Mesenchymal stem cell (in vitro differentiated cells and primary cell): ENCODE data around the gene OGA.

Experiments
- DNase-seq: peaks from one replicate; pipeline ENCODE4 v3.0.0-alpha.2; 2013
- H2AFZ ChIP-seq: one replicate; pipeline ENCODE4 v1.6.1; 2013; ENCODE audit warnings: low read depth, mild to moderate bottlenecking, control low read depth, inconsistent platforms, low read length, moderate library complexity
- H2AK5ac ChIP-seq: 2 replicates; pipeline ENCODE4 v1.6.1; 2013; ENCODE audit warnings: low read length, moderate library complexity, mild to moderate bottlenecking, inconsistent platforms; ENCODE audit not compliant: severe bottlenecking
- H2BK120ac ChIP-seq: one replicate; pipeline ENCODE4 v1.6.1; 2013; ENCODE audit warnings: low read depth, mild to moderate bottlenecking, inconsistent platforms, low read length, moderate library complexity
- H2BK12ac ChIP-seq, 2 experiments: one replicate each; pipeline ENCODE4 v1.6.1; 2013; ENCODE audit warnings: inconsistent platforms in 2 of 2, low read length in 2 of 2, mild to moderate bottlenecking in 2 of 2, moderate library complexity in 2 of 2, control low read depth in 1 of 2
- H2BK15ac ChIP-seq: one replicate; pipeline ENCODE4 v1.6.1; 2013; ENCODE audit warnings: mild to moderate bottlenecking, low read depth, inconsistent platforms; ENCODE audit not compliant: poor library complexity, severe bottlenecking
- H2BK5ac ChIP-seq: 2 replicates; pipeline ENCODE4 v1.6.1; 2013; ENCODE audit warnings: low read depth, mild to moderate bottlenecking, low read length, control low read depth, inconsistent platforms; ENCODE audit not compliant: poor library complexity, severe bottlenecking
- H3K14ac ChIP-seq, 2 experiments: one replicate each; pipeline ENCODE4 v1.6.1; 2013; ENCODE audit warnings: inconsistent platforms in 2 of 2, low read length in 2 of 2, control low read depth in 1 of 2, mild to moderate bottlenecking in 1 of 2, moderate library complexity in 1 of 2
- H3K18ac ChIP-seq, 2 experiments: one replicate each; pipeline ENCODE4 v1.6.1; 2013; ENCODE audit warnings: inconsistent platforms in 2 of 2, low read length in 2 of 2, control low read depth in 1 of 2, low read depth in 1 of 2, mild to moderate bottlenecking in 1 of 2
- H3K23ac ChIP-seq, 2 experiments: one replicate each; pipeline ENCODE4 v1.6.1; 2013; ENCODE audit warnings: inconsistent platforms in 2 of 2, low read length in 2 of 2, mild to moderate bottlenecking in 2 of 2, moderate library complexity in 2 of 2, control low read depth in 1 of 2
- H3K27ac ChIP-seq: 2 replicates; pipeline ENCODE4 v1.5.1; 2013; ENCODE audit warnings: mild to moderate bottlenecking, moderate library complexity, low read length, control low read depth, inconsistent platforms; ENCODE audit not compliant: poor library complexity, severe bottlenecking
- H3K27me3 ChIP-seq, 2 experiments: 2 replicates each; pipeline versions ENCODE4 v1.6.1 to v1.7.0; 2013; ENCODE audit warnings: low read length in 2 of 2, mild to moderate bottlenecking in 2 of 2, moderate library complexity in 2 of 2, control low read depth in 1 of 2, inconsistent platforms in 1 of 2; ENCODE audit not compliant: control insufficient read depth in 1 of 2, insufficient read depth in 1 of 2
- H3K36me3 ChIP-seq, 2 experiments: 2 replicates each; pipeline versions ENCODE4 v1.6.1 to v1.7.0; 2013; ENCODE audit warnings: low read length in 2 of 2, control low read depth in 1 of 2, inconsistent platforms in 1 of 2, low read depth in 1 of 2, mild to moderate bottlenecking in 1 of 2; ENCODE audit not compliant: insufficient read depth in 2 of 2, control insufficient read depth in 1 of 2
- H3K4ac ChIP-seq, 2 experiments: one replicate each; pipeline ENCODE4 v1.6.1; 2013; ENCODE audit warnings: inconsistent platforms in 2 of 2, low read length in 2 of 2, mild to moderate bottlenecking in 2 of 2, moderate library complexity in 2 of 2, control low read depth in 1 of 2, low read depth in 1 of 2
- H3K4me1 ChIP-seq: 2 replicates; pipeline ENCODE4 v1.6.1; 2013; ENCODE audit warnings: low read depth, low read length, control low read depth; ENCODE audit not compliant: control insufficient read depth, insufficient read depth
- H3K4me2 ChIP-seq: 2 replicates; pipeline ENCODE4 v1.6.1; 2013; ENCODE audit warnings: low read length, mild to moderate bottlenecking, inconsistent platforms; ENCODE audit not compliant: poor library complexity, severe bottlenecking
- H3K4me3 ChIP-seq, 2 experiments: 2 replicates each; pipeline versions ENCODE4 v1.5.1 to v1.7.0; 2013; ENCODE audit warnings: low read length in 2 of 2, mild to moderate bottlenecking in 2 of 2, control low read depth in 1 of 2, low read depth in 1 of 2; ENCODE audit not compliant: insufficient read depth in 1 of 2
- H3K79me1 ChIP-seq: replicated peaks from 2 replicates; pipeline ENCODE4 v1.6.1; 2013; ENCODE audit warnings: mild to moderate bottlenecking, control low read depth, low read length, inconsistent platforms; ENCODE audit not compliant: poor library complexity, severe bottlenecking
- H3K9ac ChIP-seq: 2 replicates; pipeline ENCODE4 v1.7.0; 2013; ENCODE audit warnings: mild to moderate bottlenecking, low read length, moderate library complexity
- H3K9me3 ChIP-seq: 2 replicates; pipeline ENCODE4 v1.7.0; 2013; ENCODE audit warnings: mild to moderate bottlenecking, low read length; ENCODE audit not compliant: control insufficient read depth
- H4K8ac ChIP-seq: one replicate; pipeline ENCODE4 v1.6.1; 2013; ENCODE audit warnings: inconsistent platforms, mild to moderate bottlenecking, low read length, moderate library complexity
- H4K91ac ChIP-seq: one replicate; pipeline ENCODE4 v1.6.1; 2013; ENCODE audit warnings: mild to moderate bottlenecking, low read length, inconsistent platforms
- WGBS: methylation state at CpG from one replicate; pipeline ENCODE4 v1.1.7; 2013; ENCODE audit warnings: mixed read lengths; 5-methylcytosine and 5-hydroxymethylcytosine counted together

OGA gene

DNA sequence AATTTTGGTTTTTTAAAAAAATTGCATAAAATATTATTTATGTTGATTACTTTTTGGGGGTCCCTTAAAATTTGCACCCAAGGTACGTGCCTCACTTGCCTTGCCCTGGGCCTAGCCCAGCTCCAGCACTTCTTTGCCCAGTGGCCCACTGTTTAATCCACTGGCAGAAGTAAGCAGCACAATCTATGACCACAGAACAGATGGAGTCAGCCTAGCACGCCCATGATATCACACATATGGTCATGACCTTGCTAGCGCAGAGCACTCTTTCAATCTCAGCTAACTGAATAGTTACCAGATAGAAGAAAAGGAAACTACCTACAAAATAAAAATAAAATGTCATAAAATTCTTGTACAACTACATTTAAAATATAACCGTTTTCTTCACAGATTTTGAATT, 5.6 kb downstream of the OGA start:
- H2BK12ac ChIP-seq: no peak overlapping the region
- no peak overlapping the region for H2AK5ac ChIP-seq
- no peak overlapping the region for H2BK120ac ChIP-seq
- WGBS: 100% methylated on average over 2 of the region's 4 CpGs
- H3K9me3 ChIP-seq: no peaks in the 10 kb centered on the region
- no peak for DNase-seq
- peaks cover 6% of the 10 kb centered on the region for H3K4me1 ChIP-seq
- H3K27me3 ChIP-seq: no peaks in the 10 kb centered on the region
- no peak overlapping the region for H2AFZ ChIP-seq
- H3K23ac ChIP-seq: no peak overlapping the region
- no peak overlapping the region for H3K4me3 ChIP-seq
- no peak overlapping the region for H3K14ac ChIP-seq
- peaks cover 22 to 55% of the 10 kb centered on the region in 2 experiments for H3K36me3 ChIP-seq
- no peak overlapping the region for H4K91ac ChIP-seq
- no peak overlapping the region for H2BK15ac ChIP-seq
- no peak overlapping the region for H2BK5ac ChIP-seq
- H3K27ac ChIP-seq: no peak overlapping the region
- H3K18ac ChIP-seq: no peak overlapping the region
- no peak overlapping the region for H3K4ac ChIP-seq
- peaks cover 2% of the 10 kb centered on the region for H3K79me1 ChIP-seq
- H4K8ac ChIP-seq: no peak overlapping the region
- H3K4me2 ChIP-seq: no peak overlapping the region
- no peak overlapping the region for H3K9ac ChIP-seq

DNA sequence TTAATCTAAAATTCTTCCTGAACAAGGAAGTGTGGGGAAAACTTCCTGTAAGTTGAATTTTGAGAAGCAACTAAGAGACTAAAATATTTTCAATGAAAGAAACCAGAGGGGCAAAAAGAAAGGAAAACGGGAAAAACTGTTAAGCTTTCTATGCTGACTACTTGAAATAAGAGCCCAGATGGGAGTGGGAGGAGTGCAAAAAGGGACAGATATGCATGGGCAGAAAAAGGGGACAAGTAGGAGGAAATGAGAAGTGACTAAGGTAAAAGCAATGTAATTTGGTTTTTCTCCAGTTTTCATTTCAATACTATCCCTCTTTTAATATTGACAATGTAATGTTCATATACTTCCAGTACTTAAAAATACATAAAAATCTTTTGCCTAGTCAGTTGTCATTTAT, 11.1 kb downstream of the OGA start:
- Histone ChIP-seq H2BK120ac (no peak overlapping the region), H2AFZ (no peak overlapping the region), H3K4me2 (no peak overlapping the region), H3K79me1 (peaks cover 5% of the 10 kb centered on the region), H3K18ac (no peak overlapping the region), H2BK15ac (no peak overlapping the region), H2BK12ac (no peak overlapping the region), H2BK5ac (no peak overlapping the region), H3K9me3 (no peaks in the 10 kb centered on the region), H3K27ac (no peak overlapping the region), H2AK5ac (no peak overlapping the region), H3K9ac (peak overlapping the region; percentile 33), H3K27me3 (no peaks in the 10 kb centered on the region), H4K91ac (no peak overlapping the region), H4K8ac (no peak overlapping the region), H3K4me3 (no peak overlapping the region), H3K23ac (no peak overlapping the region), H3K4ac (no peak overlapping the region), H3K14ac (no peak overlapping the region), H3K36me3 (peaks cover 42 to 92% of the 10 kb centered on the region in 2 experiments), H3K4me1 (peaks cover 1% of the 10 kb centered on the region)
- 88% methylated on average over 1 of the region's 1 CpG for WGBS
- DNase-seq: no peak

DNA sequence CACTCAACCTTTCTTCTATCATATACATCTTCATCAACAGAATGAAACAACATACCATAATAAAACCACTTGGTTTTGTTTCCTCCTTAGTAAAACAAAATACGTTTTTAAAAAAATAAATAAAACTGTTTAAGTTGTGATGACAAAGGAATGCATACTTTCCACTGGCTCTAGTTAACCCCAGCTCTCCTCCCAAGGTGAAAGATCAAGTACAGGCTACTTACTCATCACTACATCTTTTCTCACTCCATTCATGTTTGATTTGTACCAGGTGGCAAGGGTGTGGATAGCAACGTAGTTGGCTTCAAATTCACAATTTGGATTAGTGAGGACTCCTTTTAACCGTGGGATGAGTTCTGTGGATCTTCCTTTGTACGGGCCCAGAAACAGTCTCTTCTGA, 14.7 kb downstream of the OGA start:
- Histone ChIP-seq H2AFZ (no peak overlapping the region), H3K4ac (no peak overlapping the region), H2AK5ac (no peak overlapping the region), H3K9me3 (no peaks in the 10 kb centered on the region), H3K4me3 (no peak overlapping the region), H3K27ac (no peak overlapping the region), H3K79me1 (peaks cover 12% of the 10 kb centered on the region), H4K8ac (no peak overlapping the region), H2BK120ac (no peak overlapping the region), H2BK12ac (no peak overlapping the region), H3K18ac (no peak overlapping the region), H2BK15ac (no peak overlapping the region), H3K4me2 (no peak overlapping the region), H3K14ac (no peak overlapping the region), H2BK5ac (no peak overlapping the region), H3K36me3 (peaks cover 45 to 95% of the 10 kb centered on the region in 2 experiments), H4K91ac (no peak overlapping the region), H3K4me1 (no peaks in the 10 kb centered on the region), H3K27me3 (no peaks in the 10 kb centered on the region), H3K9ac (no peak overlapping the region), H3K23ac (no peak overlapping the region)
- peak; percentile 34 for DNase-seq
- 77% methylated on average over 3 of the region's 4 CpGs for WGBS

DNA sequence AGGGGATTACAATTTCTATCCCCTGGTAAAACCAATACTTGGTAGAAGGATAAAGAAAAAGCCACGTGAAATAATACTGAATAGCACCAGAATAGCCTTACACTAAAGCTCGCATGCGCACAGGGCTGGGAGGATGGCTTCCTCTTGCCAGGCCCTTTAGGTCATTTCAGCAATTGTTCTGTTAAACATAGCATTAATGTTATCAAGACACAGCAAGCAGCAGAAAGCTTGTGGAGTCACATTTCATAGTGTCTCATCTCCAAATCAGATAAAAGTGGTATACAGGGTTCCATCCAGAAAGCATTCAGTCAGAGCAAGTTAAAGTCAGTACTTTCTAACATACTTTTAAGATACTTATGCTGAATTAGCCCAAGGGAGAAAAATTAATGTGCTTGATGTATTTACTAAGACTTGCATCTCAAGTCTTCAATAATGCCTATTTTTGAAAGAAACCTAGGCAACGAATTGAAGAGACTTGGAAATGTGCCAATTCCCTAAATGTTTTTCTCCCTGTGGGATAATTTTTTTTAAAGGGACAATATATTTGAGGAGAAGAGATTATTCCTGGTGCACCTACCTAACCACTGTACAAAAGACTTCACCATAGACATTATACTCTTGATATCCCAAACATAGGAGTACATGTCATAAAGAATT, 20.7 kb downstream of the OGA start:
- Histone ChIP-seq H3K79me1 (peaks cover 23% of the 10 kb centered on the region), H3K4me2 (no peak overlapping the region), H2AFZ (no peak overlapping the region), H3K18ac (no peak overlapping the region), H3K36me3 (peaks cover 45 to 97% of the 10 kb centered on the region in 2 experiments), H4K8ac (no peak overlapping the region), H3K27me3 (no peaks in the 10 kb centered on the region), H3K4ac (no peak overlapping the region), H3K14ac (no peak overlapping the region), H2BK120ac (no peak overlapping the region), H2BK12ac (no peak overlapping the region), H3K9me3 (no peaks in the 10 kb centered on the region), H2BK5ac (no peak overlapping the region), H3K23ac (no peak overlapping the region), H2BK15ac (no peak overlapping the region), H4K91ac (no peak overlapping the region), H2AK5ac (no peak overlapping the region), H3K27ac (no peak overlapping the region), H3K9ac (peak overlapping the region; percentile 7), H3K4me1 (no peaks in the 10 kb centered on the region), H3K4me3 (no peak overlapping the region)
- DNase-seq: no peak
- WGBS: 98% methylated on average over 3 of the region's 4 CpGs
